Hepatocyte (in vitro differentiated cells): ENCODE data around the gene CTNNA3.

Experiments
- CTCF ChIP-seq: fragments of 200-600 bp; sonication (generic); IDR thresholded peaks from 2 replicates; pipeline ENCODE4 v1.5.1; 2016; ENCODE audit warnings: antibody characterized with exemption, mild to moderate bottlenecking; ENCODE audit not compliant: poor library complexity
- EZH2phosphoT487 ChIP-seq: fragments of 200-600 bp; sonication (generic); IDR thresholded peaks from one replicate; pipeline ENCODE4 v1.6.1; 2018; ENCODE audit warnings: antibody characterized with exemption, mild to moderate bottlenecking, low read depth, moderate library complexity; ENCODE audit not compliant: unreplicated experiment, severe bottlenecking

- TF ChIP-seq CTCF: no peak
- no peak for TF ChIP-seq EZH2phosphoT487
These were observed 1505.6 kb downstream of the CTNNA3 start for GRCh38 chr10:66190413-66190812.
